ENCODE data around the gene ATP11A. TPM values are rescaled to one million over a fixed set of nuclear protein-coding genes. Genes with fewer than 3 reads are reported as not detected.

ATP11A gene
- total RNA-seq, 1 experiment from 2014 or later: 65.3 TPM

DNA sequence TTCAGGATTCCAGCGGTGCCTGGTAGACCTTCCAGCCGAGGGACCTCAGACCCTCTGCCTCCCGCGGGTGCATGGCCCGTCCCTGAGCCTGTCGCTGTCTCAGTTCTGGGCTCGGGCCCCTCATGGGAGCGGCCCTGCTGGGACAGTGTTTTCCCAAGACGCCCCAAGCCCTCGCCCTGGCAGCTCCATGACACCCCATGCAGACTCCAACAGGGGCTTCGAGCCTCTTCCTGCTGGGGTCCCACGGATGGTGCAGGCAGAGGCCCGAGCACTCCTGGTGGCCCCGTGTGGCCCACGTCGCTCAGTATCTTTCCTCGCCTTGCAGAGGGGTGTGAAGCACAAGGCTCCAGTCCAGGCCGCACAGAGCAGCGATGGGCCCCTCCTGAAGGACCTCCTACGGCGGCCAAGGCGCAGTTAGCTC is 190.4 kb downstream of the ATP11A start:
- Histone ChIP-seq H3K4me1 (ENCODE audit: insufficient read depth, low read length) (no peaks in the 10 kb centered on the region), H3K9me3 (ENCODE audit: control insufficient read depth, low read depth, low read length) (no peaks in the 10 kb centered on the region), H2AK5ac (ENCODE audit: insufficient read length, low read length) (no peak overlapping the region), H2BK120ac (ENCODE audit: low read depth, low read length, poor library complexity, severe bottlenecking) (no peak overlapping the region), H4K5ac (ENCODE audit: insufficient read length, low read depth, low read length) (no peak overlapping the region), H4K91ac (ENCODE audit: insufficient read length, low read depth, low read length) (no peak overlapping the region), H3K4ac (ENCODE audit: low read depth, low read length) (no peak overlapping the region), H2AFZ (ENCODE audit: low read length) (no peak overlapping the region), H2BK20ac (ENCODE audit: low read depth, low read length, poor library complexity, severe bottlenecking) (no peak overlapping the region), H3K79me2 (ENCODE audit: insufficient read depth, low read length) (no peaks in the 10 kb centered on the region), H3K4me2 (ENCODE audit: insufficient read depth, insufficient read length, low read length) (no peak overlapping the region), H3K79me1 (ENCODE audit: insufficient read depth, low read depth, low read length, poor library complexity, severe bottlenecking) (no peaks in the 10 kb centered on the region), H2BK5ac (ENCODE audit: insufficient read length, low read length) (no peak overlapping the region), H3K23me2 (ENCODE audit: insufficient read length, low read depth, low read length, poor library complexity, severe bottlenecking) (no peaks in the 10 kb centered on the region), H3K27ac (ENCODE audit: insufficient read length, low read depth, low read length) (no peak overlapping the region), H3K23ac (ENCODE audit: insufficient read length, low read depth, low read length) (no peak overlapping the region), H3K9ac (ENCODE audit: extremely low read depth, insufficient read length, low read length) (no peak overlapping the region), H4K20me1 (ENCODE audit: control insufficient read depth, insufficient read depth, insufficient read length) (no peaks in the 10 kb centered on the region), H3K14ac (ENCODE audit: insufficient read depth, low read length) (no peak overlapping the region), H2BK15ac (ENCODE audit: low read depth, low read length) (no peak overlapping the region), H3K27me3 (ENCODE audit: insufficient read depth, low read length) (no peaks in the 10 kb centered on the region), H2BK12ac (ENCODE audit: insufficient read length, low read depth, low read length) (no peak overlapping the region), H4K8ac (replicated peaks; ENCODE audit: insufficient read length, low read depth, low read length) (no peak overlapping the region), H3K56ac (ENCODE audit: insufficient read length, low read depth, low read length) (no peak overlapping the region), H3K18ac (ENCODE audit: insufficient read length, low read depth, low read length) (no peak overlapping the region), H3T11ph (ENCODE audit: low read length) (no peak overlapping the region)
- TF ChIP-seq, protein P1, sequence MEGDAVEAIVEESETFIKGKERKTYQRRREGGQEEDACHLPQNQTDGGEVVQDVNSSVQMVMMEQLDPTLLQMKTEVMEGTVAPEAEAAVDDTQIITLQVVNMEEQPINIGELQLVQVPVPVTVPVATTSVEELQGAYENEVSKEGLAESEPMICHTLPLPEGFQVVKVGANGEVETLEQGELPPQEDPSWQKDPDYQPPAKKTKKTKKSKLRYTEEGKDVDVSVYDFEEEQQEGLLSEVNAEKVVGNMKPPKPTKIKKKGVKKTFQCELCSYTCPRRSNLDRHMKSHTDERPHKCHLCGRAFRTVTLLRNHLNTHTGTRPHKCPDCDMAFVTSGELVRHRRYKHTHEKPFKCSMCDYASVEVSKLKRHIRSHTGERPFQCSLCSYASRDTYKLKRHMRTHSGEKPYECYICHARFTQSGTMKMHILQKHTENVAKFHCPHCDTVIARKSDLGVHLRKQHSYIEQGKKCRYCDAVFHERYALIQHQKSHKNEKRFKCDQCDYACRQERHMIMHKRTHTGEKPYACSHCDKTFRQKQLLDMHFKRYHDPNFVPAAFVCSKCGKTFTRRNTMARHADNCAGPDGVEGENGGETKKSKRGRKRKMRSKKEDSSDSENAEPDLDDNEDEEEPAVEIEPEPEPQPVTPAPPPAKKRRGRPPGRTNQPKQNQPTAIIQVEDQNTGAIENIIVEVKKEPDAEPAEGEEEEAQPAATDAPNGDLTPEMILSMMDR (conservative IDR thresholded peaks at IDR 0.05): no peak
- no peak overlapping the region for H3K4me3 Mint-ChIP-seq
- H3K27me3 Mint-ChIP-seq (ENCODE audit: low read depth): no peaks in the 10 kb centered on the region; the same call in 1 of the 2 replicates
- peaks cover 0 to 4% of the 10 kb centered on the region in 2 experiments; a peak in 1 of 4 replicates for H3K4me1 Mint-ChIP-seq
- no CpG with 5 or more reads among the region's 22 CpGs for WGBS (ENCODE audit: extremely low coverage, insufficient read length, low lambda C conversion rate)
- H3K36me3 Mint-ChIP-seq (ENCODE audit: insufficient read depth in 1 of 3, low read depth in 3 of 3): peaks cover 5 to 41% (median 40%) of the 10 kb centered on the region in 3 experiments
- H3K9me3 Mint-ChIP-seq: no peaks in the 10 kb centered on the region
- DNase-seq: no peak
- peak overlapping the region in 1 of 3 experiments; percentile 70; a peak in 1 of 7 replicates for H3K27ac Mint-ChIP-seq

Data from H9 (cell line).